Posterior vena cava (tissue), 2 donors: Measurements from ENCODE around the gene HDAC8. TPM values are rescaled to one million over a fixed set of nuclear protein-coding genes. Genes with fewer than 3 reads are reported as not detected.

Source experiments
- DNase-seq: peaks from one replicate; pipeline ENCODE4 v3.0.0-alpha.2; 2020; ENCODE audit warnings: low spot score
- intact Hi-C, 2 donors: fragments of 100-400 bp; cut with DNase I; formaldehyde crosslinking; loops; one replicate each; pipeline versions ENCODE4 v1.14.1 to v1.14.2; 2022 to 2023
- total RNA-seq, 2 donors: library from RNA; stranded (reverse); fragmentation: NEBNext Ultra II Directional; extraction: Animal tissue kit (Norgen Biotek cat#: 25700); gene quantifications; one replicate each; pipeline ENCODE4 v1.2.1, GENCODE V29; 2021
- donor health status: DM: yes; HTN: yes; CAD: no.
- donor health status: DM: yes; HTN: yes; CAD: no.

The HDAC8 gene
- total RNA-seq, 2 donors from 2014 or later: 24.7 to 25.6 TPM

DNA sequence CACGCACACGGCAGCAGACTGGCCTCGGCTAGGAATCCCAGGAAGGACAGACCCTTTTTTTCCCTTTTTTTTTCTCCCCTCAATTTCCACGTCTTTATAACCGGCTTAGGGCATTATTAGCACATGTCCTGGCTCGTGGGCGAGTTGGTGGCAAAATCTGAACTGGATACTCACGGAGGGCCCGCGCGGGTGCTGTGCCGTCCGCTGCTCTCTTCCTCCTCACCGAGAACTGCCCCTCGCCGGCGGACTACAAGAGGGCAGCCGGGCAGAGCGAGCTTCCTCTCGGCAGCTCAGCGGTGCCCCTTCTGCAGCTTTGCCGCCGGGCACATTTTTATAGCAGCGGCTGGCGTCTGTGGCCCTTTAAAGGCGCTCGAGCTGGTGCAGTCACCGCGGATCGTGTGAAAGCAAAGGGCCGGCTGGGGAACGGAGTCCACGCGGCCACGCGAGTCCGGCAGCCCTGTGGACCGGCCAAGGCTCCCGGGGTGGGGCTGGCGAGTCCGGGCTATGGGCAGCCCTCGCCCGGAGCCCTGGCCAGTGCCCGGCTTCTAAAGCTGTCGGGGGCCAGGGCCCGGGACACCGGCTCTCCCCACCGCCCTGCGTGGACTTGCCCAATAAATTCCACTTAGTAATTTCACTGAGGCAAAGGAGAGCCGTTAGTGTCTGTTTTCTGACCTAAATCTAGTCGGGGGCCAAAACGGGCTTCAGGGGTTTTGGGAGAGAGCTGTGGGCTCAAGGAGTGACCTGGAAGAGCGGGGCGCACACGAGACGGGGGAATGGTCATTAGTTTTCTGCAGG lies 265.6 kb downstream of the HDAC8 start:
- DNase-seq: peak; percentile 84
- intact Hi-C loops: no loop called here

GRCh38 chrX:72306085-72306801 lies 266.4 kb downstream of the HDAC8 start:
- intact Hi-C loops: no loop called here
- DNase-seq: no peak

DNA sequence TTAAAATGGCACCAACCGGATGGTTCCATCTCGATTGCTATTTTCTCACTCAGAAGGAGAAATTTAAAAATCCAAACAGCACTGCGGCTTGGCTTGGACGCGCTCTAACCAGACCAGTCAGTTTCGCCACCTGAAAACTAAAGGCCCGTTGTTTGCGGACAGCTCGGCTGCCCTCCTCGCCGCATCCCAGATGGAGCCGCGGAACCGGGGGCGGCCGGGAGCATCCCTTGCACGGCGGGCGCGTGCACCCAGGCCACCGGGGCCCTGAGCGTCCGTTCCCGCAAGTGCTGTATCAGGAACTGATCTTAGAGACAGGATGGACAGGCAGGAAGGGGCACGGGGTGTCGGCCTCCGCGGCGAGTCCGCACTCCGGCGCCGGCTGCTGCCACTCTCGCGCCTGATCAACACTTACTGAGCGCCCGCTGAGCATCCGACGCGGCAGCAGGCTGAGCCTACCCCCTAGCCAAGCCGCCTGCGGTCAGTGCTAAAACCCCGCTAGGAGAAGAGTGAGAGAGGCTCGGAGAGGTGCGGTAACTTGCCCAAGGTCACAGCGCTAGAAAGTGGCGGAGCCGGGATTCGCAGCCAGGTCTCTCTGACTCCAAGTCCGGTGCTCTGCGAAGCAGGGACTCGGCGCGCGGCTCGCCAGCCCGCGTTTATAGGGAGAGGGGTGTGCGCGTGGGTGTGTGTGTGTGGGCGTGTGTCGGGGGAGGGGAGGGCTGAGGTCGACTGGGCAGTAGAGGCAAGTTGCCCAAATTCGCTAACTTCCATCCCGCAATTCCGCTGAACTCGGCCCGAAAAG lies 267.2 kb downstream of the HDAC8 start, which contains the start of gene CITED1:
TSS of gene CITED1 (minus strand) at position 629 of the 799 bp plus-strand sequence. CDS start 3,045 bp downstream, outside the sequence.
- intact Hi-C loops: no loop called here
- no peak for DNase-seq

DNA sequence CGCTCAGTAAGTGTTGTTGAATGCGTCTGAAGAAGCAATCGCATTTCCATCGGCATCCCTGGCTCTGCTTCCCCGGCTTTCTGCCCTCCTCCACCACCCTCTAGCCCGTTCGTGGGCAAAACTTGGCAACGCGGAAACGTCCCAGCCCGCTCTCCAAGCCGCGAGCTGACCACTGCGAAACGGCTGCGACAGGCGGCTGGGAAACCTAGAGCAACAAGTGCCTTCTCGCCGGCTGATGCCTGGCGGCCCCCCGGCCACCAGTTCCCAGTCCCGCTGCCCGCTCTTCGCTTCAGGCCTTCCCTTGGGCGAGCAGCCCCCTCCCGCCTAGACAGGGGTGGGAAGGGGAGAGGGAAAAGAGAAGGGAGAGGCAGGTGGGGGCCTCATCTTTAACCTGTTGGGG lies 267.8 kb downstream of the HDAC8 start:
- intact Hi-C loops: no loop called here
- DNase-seq: no peak

DNA sequence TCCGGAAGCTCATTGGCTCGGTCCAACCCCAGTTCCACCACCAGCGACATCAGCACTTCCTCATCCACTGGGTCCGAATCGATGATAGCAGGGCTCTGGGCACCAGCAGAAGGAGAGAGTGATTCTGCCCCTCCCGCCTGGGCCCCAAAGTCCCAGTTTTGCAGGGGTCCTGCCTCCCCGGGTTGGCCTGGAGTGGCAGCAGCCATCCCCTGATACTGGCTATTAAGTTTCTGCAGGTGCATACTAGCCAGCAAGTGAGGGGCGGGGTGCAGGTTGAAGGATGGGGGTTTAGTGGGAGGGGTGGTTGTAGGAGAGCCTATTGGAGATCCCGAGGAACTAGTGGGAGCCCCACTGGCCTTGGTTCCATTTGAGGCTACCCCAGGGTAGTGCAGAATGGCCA lies 270.9 kb downstream of the HDAC8 start:
- intact Hi-C loops: no loop called here
- DNase-seq: no peak

DNA sequence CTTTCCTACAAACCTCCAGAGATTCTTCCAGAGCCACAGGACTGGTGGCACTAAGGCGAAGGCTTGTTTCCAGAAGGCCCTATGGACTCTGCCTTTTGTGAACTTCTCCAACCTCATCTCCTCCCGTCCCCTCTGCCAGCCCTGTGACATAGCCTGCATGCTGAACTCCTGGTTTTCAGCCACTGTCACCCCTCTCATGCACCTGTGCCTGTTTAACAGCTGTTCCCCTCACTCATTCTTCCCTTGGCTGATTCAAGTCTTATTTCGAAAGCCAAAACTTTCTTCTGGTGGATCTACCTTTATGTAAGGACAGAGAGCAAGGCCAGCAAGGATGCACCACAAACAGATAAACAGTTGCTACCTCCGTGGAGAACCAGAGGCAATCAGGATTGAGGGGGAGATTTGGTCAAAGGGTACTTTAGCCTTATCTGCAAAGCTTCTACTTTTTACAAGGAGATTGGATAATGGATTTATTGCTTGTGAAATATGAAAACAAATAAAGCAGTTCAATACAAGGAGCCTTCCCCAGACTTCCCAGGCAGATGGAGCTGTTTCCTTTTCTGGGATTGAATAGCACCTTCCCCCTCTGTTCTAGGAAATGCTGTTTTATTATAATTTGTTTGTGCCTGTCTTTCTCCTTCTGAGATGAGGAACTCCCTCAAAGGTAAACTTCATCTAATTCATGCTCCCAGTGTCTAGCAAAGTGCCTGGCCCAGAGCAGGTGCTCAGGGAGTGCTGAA lies 272.6 kb downstream of the HDAC8 start:
- intact Hi-C loops: no loop called here
- no peak for DNase-seq

GRCh38 chrX:72297953-72298730 lies 274.5 kb downstream of the HDAC8 start:
- intact Hi-C loops: no loop called here
- no peak for DNase-seq

GRCh38 chrX:72296991-72297390 lies 275.7 kb downstream of the HDAC8 start:
- DNase-seq: no peak

DNA sequence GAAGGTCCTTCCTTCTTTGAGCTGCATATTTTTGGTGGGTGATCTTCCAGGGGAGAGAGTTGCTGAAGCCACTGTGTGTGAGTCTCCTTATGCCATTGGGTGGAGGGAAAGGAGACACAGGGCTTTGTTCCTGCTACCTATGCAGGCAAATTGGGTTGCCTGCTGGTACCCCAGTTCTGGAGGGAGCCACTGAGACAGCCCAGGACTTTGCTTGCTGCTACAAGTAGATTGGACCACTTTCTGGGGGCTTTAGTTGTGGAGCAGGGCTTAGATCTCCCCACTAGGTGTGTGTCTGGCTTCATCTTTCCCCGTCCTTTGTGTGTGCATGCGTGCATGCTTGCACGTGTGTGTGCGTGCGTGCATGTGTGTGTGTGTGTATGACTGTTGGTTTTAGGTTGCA lies 276.9 kb downstream of the HDAC8 start:
- DNase-seq: no peak
- intact Hi-C loops: no loop called here

More at GRCh38 chrX:72296991-72297390, 275.7 kb downstream of the HDAC8 start:
- intact Hi-C loops: no loop called here

DNA sequence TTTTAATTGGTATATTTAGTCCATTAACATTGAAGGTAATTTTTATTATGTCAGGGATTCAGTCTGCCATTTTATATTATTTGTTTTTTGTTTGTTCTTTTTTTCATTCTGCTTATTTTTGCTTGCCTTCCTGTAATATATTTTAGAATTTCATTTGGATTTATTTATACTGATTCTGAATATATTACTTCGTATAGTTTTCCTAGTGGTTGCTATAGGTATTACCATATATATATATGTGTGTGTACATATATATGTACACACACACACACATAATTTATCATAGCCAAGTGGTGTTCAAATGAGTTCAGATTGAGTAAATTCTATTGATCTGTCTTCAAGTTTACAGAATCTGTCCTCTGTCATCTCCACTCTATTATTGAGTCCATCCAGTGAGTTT lies 278.1 kb downstream of the HDAC8 start:
- no peak for DNase-seq
- intact Hi-C loops: no loop called here

- no peak for DNase-seq
- intact Hi-C loops: no loop called here
Observed at GRCh38 chrX:72282302-72282701, 290.3 kb downstream of the HDAC8 start.

DNA sequence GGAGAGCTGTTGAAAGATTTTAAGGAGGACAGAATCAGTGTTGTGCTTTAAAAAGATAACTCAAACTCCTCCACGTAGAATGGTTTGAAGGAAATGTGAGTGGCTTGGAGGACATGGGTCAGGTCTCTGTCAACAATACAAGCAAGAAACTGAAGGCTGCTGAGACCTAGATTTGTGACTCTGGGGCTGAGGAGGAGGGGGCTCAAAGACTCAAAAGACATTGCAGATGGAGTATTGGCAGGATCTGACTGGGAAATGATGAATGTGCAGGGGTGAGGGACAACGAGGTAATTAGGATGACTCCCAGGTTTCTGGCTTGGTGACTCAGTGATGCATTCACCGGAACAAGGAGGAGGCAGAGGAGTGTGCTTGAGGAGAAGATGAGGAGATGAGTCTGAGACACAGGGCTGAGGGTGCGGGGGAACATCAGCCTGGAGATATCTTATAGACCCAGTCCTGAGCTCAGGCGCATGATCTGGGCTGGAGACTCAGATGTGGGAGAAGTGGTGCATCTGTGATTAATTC lies 292.3 kb downstream of the HDAC8 start:
- no peak for DNase-seq
- intact Hi-C loops: no loop called here

Other genes with a start within 250 kb of the HDAC8 start
- gene PHKA1, start 141.5 kb upstream of the HDAC8 start, total RNA-seq: 1 to 10 TPM; 5.6 to 7.9 TPM
- gene DMRTC1B, start 204.0 kb upstream of the HDAC8 start, total RNA-seq: not detected
- not detected for gene FAM236B, start 209.8 kb upstream of the HDAC8 start, total RNA-seq
- not detected for gene FAM236D, start 235.4 kb upstream of the HDAC8 start, total RNA-seq